NT2/D1 (cell line): ENCODE measurements around the gene ETV2.

Experiments
- YY1 ChIP-seq: IDR thresholded peaks from 2 replicates; pipeline ENCODE4 v1.6.1; 2011; ENCODE audit not compliant: insufficient read length, insufficient read depth
- ZNF274 ChIP-seq: IDR thresholded peaks from 2 replicates; pipeline ENCODE4 v1.6.1; 2011; ENCODE audit warnings: mild to moderate bottlenecking, low read depth, low read length

DNA sequence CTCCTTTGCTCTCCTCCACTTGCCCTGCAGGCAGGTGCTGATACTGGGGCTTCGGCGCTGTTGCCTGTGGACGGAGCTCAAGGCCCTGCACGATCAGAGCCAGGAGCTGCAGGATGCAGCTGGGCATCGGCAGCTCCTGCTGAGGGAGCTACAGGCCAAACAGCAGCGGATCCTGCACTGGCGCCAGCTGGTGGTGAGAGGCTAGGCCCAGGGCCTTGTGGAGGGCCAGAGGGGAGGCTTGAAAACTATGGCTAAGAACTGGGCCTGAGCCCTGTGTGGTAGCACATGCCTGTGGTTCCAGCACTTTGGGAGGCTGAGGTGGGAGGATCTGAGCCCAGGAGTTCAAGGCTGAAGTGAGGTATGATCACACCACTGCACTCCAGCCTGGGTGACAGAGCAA is 22.7 kb upstream of the ETV2 start:
- TF ChIP-seq ZNF274: no peak
- TF ChIP-seq YY1: no peak
